ENCODE data around the gene HOXB13.

Gene HOXB13

GRCh38 chr17:48721009-48721402 lies 7.5 kb downstream of the HOXB13 start:
- TF ChIP-seq CTCF (conservative IDR thresholded peaks at IDR 0.05; ENCODE audit: low read length) (no peak), EZH2phosphoT487 (IDR thresholded peaks at IDR 0.05; ENCODE audit: borderline replicate concordance) (no peak)
- Histone ChIP-seq H3K9me3 (ENCODE audit: insufficient read depth, low read depth, low read length) (no peaks in the 10 kb centered on the region), H3K36me3 (ENCODE audit: insufficient read depth, low read length) (no peaks in the 10 kb centered on the region), H3K4me1 (ENCODE audit: insufficient read depth, low read length, poor library complexity, severe bottlenecking) (peaks cover 4% of the 10 kb centered on the region), H3K9me2 (replicated peaks; ENCODE audit: low read depth, low read length) (no peaks in the 10 kb centered on the region), H3K27me3 (ENCODE audit: insufficient read depth, low read length, poor library complexity, severe bottlenecking) (no peaks in the 10 kb centered on the region), H4K20me1 (ENCODE audit: insufficient read depth, low read length, poor library complexity, severe bottlenecking) (no peaks in the 10 kb centered on the region), H3K4me3 (ENCODE audit: low read length, poor library complexity, severe bottlenecking) (no peak overlapping the region), H3K79me2 (ENCODE audit: insufficient read depth, low read length) (no peaks in the 10 kb centered on the region), H3F3A (ENCODE audit: low read depth) (no peaks in the 10 kb centered on the region), H3K9ac (ENCODE audit: low read depth, low read length, poor library complexity, severe bottlenecking) (no peak overlapping the region), H3K4me2 (ENCODE audit: low read depth, low read length, poor library complexity, severe bottlenecking) (no peak overlapping the region), H2AFZ (ENCODE audit: low read length) (no peak overlapping the region)

GRCh38 chr17:48720266-48721008 lies 8.1 kb downstream of the HOXB13 start:
- no peak overlapping the region for H3K4me2 ChIP-seq (ENCODE audit: low read depth, low read length, poor library complexity, severe bottlenecking)
- no peaks in the 10 kb centered on the region for H3K79me2 ChIP-seq (ENCODE audit: insufficient read depth, low read length)
- H3K36me3 ChIP-seq (ENCODE audit: insufficient read depth, low read length): no peaks in the 10 kb centered on the region
- TF ChIP-seq CTCF (conservative IDR thresholded peaks at IDR 0.05; ENCODE audit: low read length): no peak
- TF ChIP-seq EZH2phosphoT487 (IDR thresholded peaks at IDR 0.05; ENCODE audit: borderline replicate concordance): no peak
- H3K4me1 ChIP-seq (ENCODE audit: insufficient read depth, low read length, poor library complexity, severe bottlenecking): peaks cover 10% of the 10 kb centered on the region
- no peaks in the 10 kb centered on the region for H3K9me3 ChIP-seq (ENCODE audit: insufficient read depth, low read depth, low read length)
- no peak overlapping the region for H3K9ac ChIP-seq (ENCODE audit: low read depth, low read length, poor library complexity, severe bottlenecking)
- no peak overlapping the region for H2AFZ ChIP-seq (ENCODE audit: low read length)
- H3K4me3 ChIP-seq (ENCODE audit: low read length, poor library complexity, severe bottlenecking): no peak overlapping the region
- H3K27me3 ChIP-seq (ENCODE audit: insufficient read depth, low read length, poor library complexity, severe bottlenecking): no peaks in the 10 kb centered on the region
- H3K9me2 ChIP-seq (replicated peaks; ENCODE audit: low read depth, low read length): no peaks in the 10 kb centered on the region
- H3F3A ChIP-seq (ENCODE audit: low read depth): no peaks in the 10 kb centered on the region
- H4K20me1 ChIP-seq (ENCODE audit: insufficient read depth, low read length, poor library complexity, severe bottlenecking): no peaks in the 10 kb centered on the region

GRCh38 chr17:48719642-48720265 lies 8.8 kb downstream of the HOXB13 start:
- H3K36me3 ChIP-seq (ENCODE audit: insufficient read depth, low read length): no peaks in the 10 kb centered on the region
- no peak overlapping the region for H3K4me3 ChIP-seq (ENCODE audit: low read length, poor library complexity, severe bottlenecking)
- H3K79me2 ChIP-seq (ENCODE audit: insufficient read depth, low read length): no peaks in the 10 kb centered on the region
- peaks cover 12% of the 10 kb centered on the region for H3K4me1 ChIP-seq (ENCODE audit: insufficient read depth, low read length, poor library complexity, severe bottlenecking)
- no peaks in the 10 kb centered on the region for H3K27me3 ChIP-seq (ENCODE audit: insufficient read depth, low read length, poor library complexity, severe bottlenecking)
- H4K20me1 ChIP-seq (ENCODE audit: insufficient read depth, low read length, poor library complexity, severe bottlenecking): no peaks in the 10 kb centered on the region
- TF ChIP-seq CTCF (conservative IDR thresholded peaks at IDR 0.05; ENCODE audit: low read length): no peak
- TF ChIP-seq EZH2phosphoT487 (IDR thresholded peaks at IDR 0.05; ENCODE audit: borderline replicate concordance): no peak
- no peak overlapping the region for H2AFZ ChIP-seq (ENCODE audit: low read length)
- no peaks in the 10 kb centered on the region for H3K9me3 ChIP-seq (ENCODE audit: insufficient read depth, low read depth, low read length)
- no peak overlapping the region for H3K9ac ChIP-seq (ENCODE audit: low read depth, low read length, poor library complexity, severe bottlenecking)
- H3K9me2 ChIP-seq (replicated peaks; ENCODE audit: low read depth, low read length): no peaks in the 10 kb centered on the region
- H3F3A ChIP-seq (ENCODE audit: low read depth): no peaks in the 10 kb centered on the region
- no peak overlapping the region for H3K4me2 ChIP-seq (ENCODE audit: low read depth, low read length, poor library complexity, severe bottlenecking)

Data from Loucy (cell line).